Fibroblast of mammary gland (primary cell): ENCODE results near the gene YARS1.

Experiments used
- DNase-seq: peaks from one replicate; pipeline ENCODE4 v3.0.0-alpha.2; 2010; ENCODE audit warnings: low read depth
- H3K4me3 ChIP-seq: 2 replicates; pipeline ENCODE4 v1.5.1; 2011; ENCODE audit warnings: low read depth, mild to moderate bottlenecking, low read length, moderate library complexity; ENCODE audit not compliant: control insufficient read depth
- TF ChIP-seq, protein P1 (sequence below): conservative IDR thresholded peaks from 2 replicates; pipeline ENCODE4 v1.5.1; 2011; ENCODE audit warnings: low read depth, low read length, inconsistent platforms; ENCODE audit not compliant: control insufficient read depth, insufficient read depth

The YARS1 gene

GRCh38 chr1:32817159-32817814 lies at the start of gene YARS1, which contains the start of gene S100PBP:
Gene YARS1, minus strand, starts transcription at chr1:32817358. Its CDS starts 114 bp downstream, at chr1:32817244.
Gene S100PBP, plus strand, starts transcription at chr1:32817653. Its CDS starts 8,447 bp downstream, at chr1:32826100.
- peak within 1 kb of the TSS; percentile 99 for H3K4me3 ChIP-seq
- TF ChIP-seq, protein P1, sequence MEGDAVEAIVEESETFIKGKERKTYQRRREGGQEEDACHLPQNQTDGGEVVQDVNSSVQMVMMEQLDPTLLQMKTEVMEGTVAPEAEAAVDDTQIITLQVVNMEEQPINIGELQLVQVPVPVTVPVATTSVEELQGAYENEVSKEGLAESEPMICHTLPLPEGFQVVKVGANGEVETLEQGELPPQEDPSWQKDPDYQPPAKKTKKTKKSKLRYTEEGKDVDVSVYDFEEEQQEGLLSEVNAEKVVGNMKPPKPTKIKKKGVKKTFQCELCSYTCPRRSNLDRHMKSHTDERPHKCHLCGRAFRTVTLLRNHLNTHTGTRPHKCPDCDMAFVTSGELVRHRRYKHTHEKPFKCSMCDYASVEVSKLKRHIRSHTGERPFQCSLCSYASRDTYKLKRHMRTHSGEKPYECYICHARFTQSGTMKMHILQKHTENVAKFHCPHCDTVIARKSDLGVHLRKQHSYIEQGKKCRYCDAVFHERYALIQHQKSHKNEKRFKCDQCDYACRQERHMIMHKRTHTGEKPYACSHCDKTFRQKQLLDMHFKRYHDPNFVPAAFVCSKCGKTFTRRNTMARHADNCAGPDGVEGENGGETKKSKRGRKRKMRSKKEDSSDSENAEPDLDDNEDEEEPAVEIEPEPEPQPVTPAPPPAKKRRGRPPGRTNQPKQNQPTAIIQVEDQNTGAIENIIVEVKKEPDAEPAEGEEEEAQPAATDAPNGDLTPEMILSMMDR = no peak
- DNase-seq = peak; percentile 95

DNA sequence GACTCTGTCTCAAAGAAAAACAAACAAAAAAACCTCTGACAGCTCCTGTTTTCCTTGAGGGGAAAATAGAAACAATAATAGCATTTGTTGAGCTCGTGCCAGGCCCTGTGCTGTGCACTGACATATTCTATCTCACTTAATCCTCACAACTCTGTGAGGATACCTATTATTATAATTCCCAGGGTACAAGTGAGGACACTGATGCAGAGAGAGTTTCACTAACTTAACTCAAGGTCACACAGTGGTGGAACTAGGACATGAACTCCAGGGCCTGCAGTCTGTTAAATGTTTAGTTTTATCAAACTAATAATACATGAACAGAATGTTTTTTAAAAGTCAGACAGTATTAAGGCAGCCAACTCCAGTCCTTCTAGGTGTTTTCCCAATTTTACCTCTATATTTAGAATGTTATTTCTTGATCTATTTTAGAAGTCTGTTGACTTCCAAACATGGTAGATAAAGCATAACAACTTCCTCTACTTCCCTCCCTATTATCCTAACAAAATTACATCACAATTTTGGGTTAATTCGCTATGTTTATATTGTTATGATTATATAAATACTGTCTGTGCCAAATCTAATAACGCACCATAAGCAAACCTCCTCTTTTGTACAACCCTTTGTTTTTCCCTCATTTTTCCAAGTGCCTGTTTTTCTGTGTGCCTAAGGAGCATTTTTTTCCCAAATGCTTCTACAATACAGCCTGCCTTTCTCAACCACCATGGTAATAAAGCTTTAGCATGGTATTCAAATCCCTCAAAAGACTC lies 48.7 kb upstream of the YARS1 start:
- DNase-seq = no peak
- H3K4me3 ChIP-seq = no peak overlapping the region
- TF ChIP-seq, protein P1 = no peak

DNA sequence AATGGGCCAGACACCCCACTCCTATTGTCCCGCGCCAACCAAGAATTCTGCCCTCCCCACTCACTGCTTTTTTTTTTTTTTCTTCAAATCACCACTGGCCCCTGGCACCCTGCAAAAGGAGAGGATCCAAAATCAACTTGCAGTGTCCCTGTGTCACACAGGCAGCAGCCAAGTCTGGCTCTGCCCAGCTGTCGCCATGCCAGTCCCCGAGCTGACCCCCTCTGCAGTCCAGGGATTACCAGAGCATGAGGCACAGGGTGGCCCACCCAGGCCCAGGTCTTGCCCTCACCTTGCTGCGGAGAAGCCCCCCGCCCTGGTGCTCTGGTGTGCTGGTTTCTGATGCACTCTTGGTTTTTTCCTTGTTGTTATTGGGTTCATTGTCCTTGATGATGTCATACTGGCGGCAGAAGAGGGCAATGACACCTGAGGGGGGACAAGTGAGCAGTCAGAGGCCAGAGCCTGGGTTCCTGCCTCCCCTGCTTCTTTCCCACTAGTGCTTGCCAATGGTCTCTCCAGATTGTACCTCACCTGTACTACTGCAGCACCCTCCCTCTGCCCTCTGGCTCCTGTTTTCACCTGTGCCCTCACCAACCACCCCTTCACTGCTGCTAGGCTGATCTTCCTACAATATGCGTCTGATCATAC lies 47.3 kb upstream of the YARS1 start:
- H3K4me3 ChIP-seq = no peak overlapping the region
- TF ChIP-seq, protein P1 = no peak
- no peak for DNase-seq

DNA sequence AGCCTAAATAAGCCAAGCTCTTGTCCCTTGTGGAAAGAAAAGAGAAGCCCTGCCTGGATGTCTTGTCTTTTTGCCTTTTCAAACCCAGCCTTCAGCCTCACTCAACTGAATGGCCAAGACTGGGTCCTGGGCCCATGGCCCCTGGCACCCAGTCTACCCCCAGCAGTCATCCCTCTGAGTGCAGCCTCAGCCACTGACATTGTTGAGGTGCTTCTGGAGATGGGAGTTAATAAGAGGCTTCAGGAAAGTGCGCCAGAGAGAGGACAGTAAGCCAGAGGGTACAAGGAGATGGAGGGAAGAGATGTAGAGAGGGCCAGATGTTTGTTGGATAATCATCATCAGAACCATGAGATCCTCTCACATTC lies 46.7 kb upstream of the YARS1 start:
- DNase-seq = no peak
- TF ChIP-seq, protein P1 = no peak
- no peak overlapping the region for H3K4me3 ChIP-seq

DNA sequence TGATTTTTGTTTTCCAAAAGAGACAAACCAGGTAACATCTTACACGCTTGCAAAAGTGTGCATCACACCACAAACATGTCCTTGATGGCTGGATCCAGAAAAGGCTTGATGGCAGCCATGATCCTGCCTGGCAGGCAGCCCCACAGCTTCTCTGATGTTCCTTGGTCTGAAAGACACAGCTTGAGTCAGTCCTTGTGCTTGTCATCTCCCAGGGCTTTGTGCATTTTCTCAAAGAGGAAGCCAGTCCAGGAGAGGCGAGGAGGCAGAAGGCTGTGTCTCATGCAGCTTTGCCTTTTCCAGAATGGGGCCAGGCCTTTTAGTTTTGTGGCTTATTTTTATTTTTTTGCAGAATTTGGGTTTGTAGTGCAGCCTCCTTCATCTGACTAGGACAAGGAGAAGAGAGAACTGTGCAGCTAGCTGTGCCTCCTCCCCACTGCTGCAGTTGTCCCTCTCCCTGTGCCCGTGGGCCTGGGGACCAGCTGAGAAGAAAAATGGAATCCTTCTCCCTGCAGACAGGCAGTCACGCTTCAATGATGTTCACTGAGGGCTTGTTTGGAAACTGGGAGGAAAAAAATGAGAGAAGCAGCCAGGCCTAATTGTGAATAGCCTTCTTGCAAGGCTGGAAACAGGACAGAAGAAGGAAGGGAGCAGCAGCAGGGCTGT lies 46.2 kb upstream of the YARS1 start:
- no peak for DNase-seq
- TF ChIP-seq, protein P1 = no peak
- no peak overlapping the region for H3K4me3 ChIP-seq

DNA sequence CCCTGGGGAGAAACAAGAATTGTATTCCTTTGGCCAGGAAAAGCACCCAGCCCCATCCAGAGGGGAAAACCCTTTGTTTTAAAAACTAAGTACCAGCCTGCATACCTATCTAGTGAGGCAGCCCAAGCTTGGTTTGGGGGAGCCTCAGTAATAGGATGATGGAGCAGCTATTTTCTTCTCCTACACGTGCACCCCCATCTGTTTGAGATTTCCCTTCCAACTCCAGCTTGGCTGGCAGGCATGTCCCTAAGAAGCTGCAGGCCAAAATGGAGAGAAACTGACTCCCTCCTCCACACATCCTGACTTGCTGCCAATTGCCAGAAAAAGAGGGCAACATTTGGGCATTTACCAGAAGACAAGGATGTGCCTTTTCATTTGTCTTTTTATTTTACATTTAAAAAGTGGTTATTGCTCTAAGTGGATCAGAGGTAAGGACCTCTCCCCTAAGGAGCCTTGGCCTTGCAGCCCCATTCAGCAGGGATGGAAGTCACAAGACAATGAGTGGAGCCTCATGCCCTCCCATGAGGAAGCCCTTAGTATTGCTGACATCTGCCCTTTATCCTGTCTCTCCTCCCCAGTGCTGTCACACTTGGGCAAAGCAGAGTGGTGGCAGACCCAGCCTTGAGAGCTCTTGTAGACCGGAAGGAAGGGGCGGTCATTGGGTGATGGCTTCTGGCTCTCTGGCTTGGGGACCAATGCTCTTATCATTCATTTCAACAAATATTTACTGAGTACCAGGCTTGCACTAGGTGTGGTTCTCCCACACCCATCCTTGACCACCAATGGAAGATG lies 44.9 kb upstream of the YARS1 start:
- DNase-seq = no peak
- TF ChIP-seq, protein P1 = no peak
- no peak overlapping the region for H3K4me3 ChIP-seq
